Gastroesophageal sphincter (tissue), 4 donors: ENCODE results near the gene MAP4K4. TPM values are rescaled to one million over a fixed set of nuclear protein-coding genes. Genes with fewer than 3 reads are reported as not detected.
A peak's percentile ranks its signal among the peaks of the same experiment; 100 is the strongest.

ENCODE experiments used
- ATAC-seq: fragments of 150-250 bp; one replicate; pipeline ENCODE4 v1.9.1; 2016; ENCODE audit warnings: mild to moderate bottlenecking, moderate library complexity
- H3K27ac ChIP-seq, 4 donors: fragments of 200-600 bp; sonication (generic) in 3 of 4; 1 replicate in 3 of 4; 2 replicates in 1 of 4; pipeline ENCODE4 v1.5.1; 2016 to 2019
- H3K27me3 ChIP-seq: fragments of 200-600 bp; sonication (generic); one replicate; pipeline ENCODE4 v1.5.1; 2019
- H3K36me3 ChIP-seq, 2 donors: fragments of 200-600 bp; sonication (generic); one replicate each; pipeline ENCODE4 v1.5.1; 2019; ENCODE audit warnings: control low read depth in 1 of 2
- H3K4me1 ChIP-seq, 3 donors: fragments of 200-600 bp; sonication (generic); 1 replicate in 2 of 3; 2 replicates in 1 of 3; pipeline ENCODE4 v1.5.1; 2016 to 2019; ENCODE audit warnings: control low read depth in 2 of 3
- H3K4me3 ChIP-seq, 2 donors: fragments of 200-600 bp; sonication (generic); one replicate each; pipeline ENCODE4 v1.5.1; 2019; ENCODE audit warnings: mild to moderate bottlenecking in 1 of 2, moderate library complexity in 1 of 2
- H3K9me3 ChIP-seq, 3 donors: fragments of 200-600 bp; sonication (generic); one replicate each; pipeline ENCODE4 v1.5.1; 2017 to 2019; ENCODE audit warnings: control low read depth in 2 of 3
- EP300 ChIP-seq: sonication (generic); formaldehyde crosslinking; IDR thresholded peaks from one replicate; pipeline ENCODE4 v1.6.1; 2017; ENCODE audit warnings: antibody characterized with exemption, mild to moderate bottlenecking
- POLR2A ChIP-seq, 2 donors: fragments of 450-650 bp; IDR thresholded peaks; one replicate each; pipeline ENCODE4 v1.6.1; 2017; ENCODE audit warnings: antibody characterized with exemption in 2 of 2, mild to moderate bottlenecking in 2 of 2, moderate library complexity in 1 of 2
- POLR2AphosphoS5 ChIP-seq: sonication (generic); formaldehyde crosslinking; IDR thresholded peaks from one replicate; pipeline ENCODE4 v1.6.1; 2017; ENCODE audit warnings: antibody characterized with exemption
- WGBS, 2 donors: methylation state at CpG; one replicate each; pipeline ENCODE4 v1.1.5; 2018; ENCODE audit warnings: low coverage in 1 of 2; 5-methylcytosine and 5-hydroxymethylcytosine counted together
- total RNA-seq, 4 donors: library from RNA; depleted of rRNA; stranded (reverse); fragments of >200 nt; gene quantifications; one replicate each; pipeline ENCODE4 v1.1.0, GENCODE V29; 2016
- TF ChIP-seq, protein P1 (sequence below), 4 experiments: fragments of 200-600 bp in 2 of 4; fragments of 450-650 bp in 2 of 4; sonication (generic) in 1 of 4; IDR thresholded peaks; one replicate each; pipeline ENCODE4 v1.5.1; 2017 to 2019; ENCODE audit warnings: antibody characterized with exemption in 4 of 4, mild to moderate bottlenecking in 2 of 4, moderate library complexity in 2 of 4

Gene MAP4K4
- total RNA-seq, 4 donors from 2014 or later, result 35.8 to 59.5 (median 48.9) TPM

- Histone ChIP-seq H3K4me3 (no peak overlapping the region), H3K9me3 (no peaks in the 10 kb centered on the region), H3K27me3 (no peaks in the 10 kb centered on the region), H3K36me3 (peaks cover 0 to 56% of the 10 kb centered on the region in 2 donors), H3K27ac (no peak overlapping the region), H3K4me1 (no peaks in the 10 kb centered on the region)
- TF ChIP-seq POLR2A (IDR thresholded peaks at IDR 0.05), result no peak
- TF ChIP-seq, protein P1, sequence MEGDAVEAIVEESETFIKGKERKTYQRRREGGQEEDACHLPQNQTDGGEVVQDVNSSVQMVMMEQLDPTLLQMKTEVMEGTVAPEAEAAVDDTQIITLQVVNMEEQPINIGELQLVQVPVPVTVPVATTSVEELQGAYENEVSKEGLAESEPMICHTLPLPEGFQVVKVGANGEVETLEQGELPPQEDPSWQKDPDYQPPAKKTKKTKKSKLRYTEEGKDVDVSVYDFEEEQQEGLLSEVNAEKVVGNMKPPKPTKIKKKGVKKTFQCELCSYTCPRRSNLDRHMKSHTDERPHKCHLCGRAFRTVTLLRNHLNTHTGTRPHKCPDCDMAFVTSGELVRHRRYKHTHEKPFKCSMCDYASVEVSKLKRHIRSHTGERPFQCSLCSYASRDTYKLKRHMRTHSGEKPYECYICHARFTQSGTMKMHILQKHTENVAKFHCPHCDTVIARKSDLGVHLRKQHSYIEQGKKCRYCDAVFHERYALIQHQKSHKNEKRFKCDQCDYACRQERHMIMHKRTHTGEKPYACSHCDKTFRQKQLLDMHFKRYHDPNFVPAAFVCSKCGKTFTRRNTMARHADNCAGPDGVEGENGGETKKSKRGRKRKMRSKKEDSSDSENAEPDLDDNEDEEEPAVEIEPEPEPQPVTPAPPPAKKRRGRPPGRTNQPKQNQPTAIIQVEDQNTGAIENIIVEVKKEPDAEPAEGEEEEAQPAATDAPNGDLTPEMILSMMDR (IDR thresholded peaks at IDR 0.05), result no peak
- TF ChIP-seq EP300, result no peak
- TF ChIP-seq POLR2AphosphoS5, result no peak
- peak; percentile 41 for ATAC-seq
- 61 to 63% methylated on average over 6 to 9 of the region's 9 CpGs for WGBS, 2 donors
Observed at GRCh38 chr2:101893681-101894381, 196.3 kb downstream of the MAP4K4 start.

DNA sequence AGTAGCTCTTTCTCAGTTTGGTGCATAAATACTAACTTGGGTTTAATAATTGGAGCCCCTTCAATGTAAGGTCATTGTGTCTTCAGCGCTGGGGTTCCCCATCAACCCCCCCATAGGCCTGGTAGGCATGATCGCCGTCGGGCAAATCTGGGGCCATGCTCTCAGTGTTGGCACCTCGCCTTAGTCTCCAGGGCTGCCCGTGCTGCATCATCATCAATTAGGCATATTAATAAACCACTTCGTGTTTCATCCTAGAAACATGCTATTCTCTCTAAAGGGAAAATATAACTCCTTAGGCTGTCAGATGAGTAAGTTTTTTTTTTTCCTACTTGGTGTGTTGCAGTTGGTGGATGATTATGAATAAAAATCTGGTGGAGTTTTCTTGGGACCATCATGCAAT lies 197.5 kb downstream of the MAP4K4 start:
- no peaks in the 10 kb centered on the region for H3K27me3 ChIP-seq
- WGBS, 2 donors, result 84 to 93% methylated on average over 3 to 7 of the region's 7 CpGs
- TF ChIP-seq POLR2A (IDR thresholded peaks at IDR 0.05) (no peak), POLR2AphosphoS5 (no peak), EP300 (no peak)
- TF ChIP-seq, protein P1 (IDR thresholded peaks at IDR 0.05), result no peak
- no peaks in the 10 kb centered on the region for H3K9me3 ChIP-seq
- no peak for ATAC-seq
- H3K27ac ChIP-seq, result no peak overlapping the region
- peaks cover 0 to 44% of the 10 kb centered on the region in 2 donors for H3K36me3 ChIP-seq
- no peaks in the 10 kb centered on the region for H3K4me1 ChIP-seq
- H3K4me3 ChIP-seq, result no peak overlapping the region

DNA sequence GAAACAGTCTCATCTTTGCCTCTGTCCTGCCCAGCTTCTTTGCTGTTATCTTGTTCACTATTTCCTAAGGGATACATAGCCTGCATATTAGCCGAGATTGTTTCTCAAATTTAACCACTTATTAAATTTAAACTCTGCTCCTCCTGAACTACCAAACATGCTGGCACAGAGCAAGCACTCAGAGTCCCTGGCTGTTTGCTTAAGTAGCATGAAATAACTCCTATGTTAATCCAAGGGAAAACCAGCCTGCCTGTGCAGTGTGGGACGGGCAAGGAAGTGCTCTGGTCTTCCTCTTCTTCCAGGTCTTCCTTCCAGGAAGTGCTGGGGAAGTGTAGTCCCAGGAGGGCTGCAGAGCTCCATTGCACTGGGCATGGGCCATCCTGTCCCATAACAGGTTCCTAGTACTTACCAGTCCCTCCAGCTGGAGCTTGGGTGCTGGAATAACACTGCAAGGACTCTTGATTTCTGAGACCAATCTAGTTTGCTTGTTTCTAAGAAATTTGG lies 198.4 kb downstream of the MAP4K4 start:
- H3K27me3 ChIP-seq, result no peaks in the 10 kb centered on the region
- ATAC-seq, result no peak
- H3K4me3 ChIP-seq, result no peak overlapping the region
- no peak overlapping the region for H3K27ac ChIP-seq
- peaks cover 0 to 36% of the 10 kb centered on the region in 2 donors for H3K36me3 ChIP-seq
- TF ChIP-seq POLR2A (IDR thresholded peaks at IDR 0.05), result no peak
- 37 to 87% methylated on average over 1 to 2 of the region's 2 CpGs for WGBS, 2 donors
- H3K9me3 ChIP-seq, result no peaks in the 10 kb centered on the region
- H3K4me1 ChIP-seq, result no peaks in the 10 kb centered on the region

- Histone ChIP-seq H3K27ac (no peak overlapping the region), H3K9me3 (peaks cover 0 to 12% (median 0%) of the 10 kb centered on the region in 3 donors), H3K4me3 (no peak overlapping the region), H3K4me1 (no peaks in the 10 kb centered on the region), H3K36me3 (peaks cover 0 to 23% of the 10 kb centered on the region in 2 donors), H3K27me3 (no peaks in the 10 kb centered on the region)
- WGBS, 2 donors, result no CpG with 5 or more reads among the region's 1 CpG
- no peak for ATAC-seq
- TF ChIP-seq EP300 (no peak), POLR2AphosphoS5 (no peak), POLR2A (IDR thresholded peaks at IDR 0.05) (no peak)
- TF ChIP-seq, protein P1 (IDR thresholded peaks at IDR 0.05), result no peak
Observed at GRCh38 chr2:101897301-101897700, 199.8 kb downstream of the MAP4K4 start.

DNA sequence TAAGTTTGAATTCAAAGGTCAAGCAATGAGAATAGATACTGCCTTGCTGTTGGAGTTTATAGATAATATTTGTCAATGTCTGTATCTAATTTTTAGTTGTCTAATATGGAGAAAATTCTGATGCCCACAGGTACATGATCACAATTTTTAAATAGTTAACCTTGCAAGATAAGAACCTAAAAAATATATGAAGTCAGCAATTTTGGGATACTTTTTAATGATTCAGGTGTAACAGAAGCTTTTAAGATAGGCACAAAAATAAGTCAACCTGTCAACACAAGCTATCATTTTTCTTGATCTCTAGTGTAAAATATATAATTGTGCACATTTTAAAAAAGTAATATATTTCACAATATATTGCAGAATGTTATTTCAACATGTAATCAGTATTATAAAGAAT lies 201.8 kb downstream of the MAP4K4 start:
- Histone ChIP-seq H3K27ac (no peak overlapping the region), H3K27me3 (no peaks in the 10 kb centered on the region), H3K36me3 (peaks cover 0 to 5% of the 10 kb centered on the region in 2 donors), H3K4me3 (no peak overlapping the region), H3K9me3 (peaks cover 0 to 16% (median 0%) of the 10 kb centered on the region in 3 donors), H3K4me1 (no peaks in the 10 kb centered on the region)
- ATAC-seq, result no peak
- TF ChIP-seq, protein P1 (IDR thresholded peaks at IDR 0.05), result no peak
- TF ChIP-seq POLR2AphosphoS5 (no peak), EP300 (no peak), POLR2A (IDR thresholded peaks at IDR 0.05) (no peak)
